Measurements from ENCODE around the gene RPL36.
"Not testable (repeated sequence)": the region's sequence is repeated elsewhere in the genome, so short reads cannot be mapped to it uniquely, and the experiment has no call there.

The RPL36 gene

GRCh38 chr19:5706876-5707573, 16.9 kb downstream of the RPL36 start:
- DNase-seq (ENCODE audit: low read depth) = no peak

GRCh38 chr19:5707576-5708575, 17.8 kb downstream of the RPL36 start:
- DNase-seq (ENCODE audit: low read depth) = no peak

- no peak for DNase-seq (ENCODE audit: low read depth)
Observed at GRCh38 chr19:5711025-5711424, 20.9 kb downstream of the RPL36 start.

GRCh38 chr19:5711713-5712161, 21.6 kb downstream of the RPL36 start:
- no peak for DNase-seq (ENCODE audit: low read depth)

- no peak for DNase-seq (ENCODE audit: low read depth)
Observed at GRCh38 chr19:5713228-5713627, 23.1 kb downstream of the RPL36 start.

GRCh38 chr19:5714816-5715215, 24.7 kb downstream of the RPL36 start:
- no peak for DNase-seq (ENCODE audit: low read depth)

- DNase-seq (ENCODE audit: low read depth) = no peak
Observed at GRCh38 chr19:5717215-5717935, 27.3 kb downstream of the RPL36 start.

- DNase-seq (ENCODE audit: low read depth) = no peak
Observed at GRCh38 chr19:5718037-5718578, 28.0 kb downstream of the RPL36 start.

GRCh38 chr19:5718579-5719273, 28.6 kb downstream of the RPL36 start:
- DNase-seq (ENCODE audit: low read depth) = peak; percentile 90

GRCh38 chr19:5719274-5719960, 29.3 kb downstream of the RPL36 start:
- no peak for DNase-seq (ENCODE audit: low read depth)

GRCh38 chr19:5719961-5720790, 30.1 kb downstream of the RPL36 start, which contains the start of the genes CATSPERD and LONP1:
Gene CATSPERD (plus strand): TSS chr19:5720637. CDS start chr19:5720738, 101 bp downstream.
Gene LONP1 (minus strand): TSS chr19:5720146. CDS start chr19:5720132, 14 bp downstream.
- DNase-seq (ENCODE audit: low read depth) = peak; percentile 98

GRCh38 chr19:5727453-5728050, 37.5 kb downstream of the RPL36 start:
- DNase-seq (ENCODE audit: low read depth) = no peak

GRCh38 chr19:5733172-5733571, 43.1 kb downstream of the RPL36 start:
- DNase-seq (ENCODE audit: low read depth) = not testable (repeated sequence)

- no peak for DNase-seq (ENCODE audit: low read depth)
Observed at GRCh38 chr19:5738423-5738822, 48.3 kb downstream of the RPL36 start.

All from fibroblast of the conjunctiva (primary cell).